ENCODE measurements around the gene PML.

PML gene

GRCh38 chr15:73984208-73984979, 10.1 kb upstream of the PML start:
- in situ Hi-C loops (cut with MboI; ENCODE audit: low sequenced_read_pairs), result no loop called here

GRCh38 chr15:73985101-73985873, 9.2 kb upstream of the PML start:
- in situ Hi-C loops (cut with MboI; ENCODE audit: low sequenced_read_pairs), result no loop called here

GRCh38 chr15:73986055-73986775, 8.3 kb upstream of the PML start:
- in situ Hi-C loops (cut with MboI; ENCODE audit: low sequenced_read_pairs), result no loop called here

GRCh38 chr15:73986776-73987056, 7.8 kb upstream of the PML start:
- in situ Hi-C loops (cut with MboI; ENCODE audit: low sequenced_read_pairs), result no loop called here

GRCh38 chr15:73987250-73987649, 7.3 kb upstream of the PML start:
- in situ Hi-C loops (cut with MboI; ENCODE audit: low sequenced_read_pairs), result no loop called here

- in situ Hi-C loops (cut with MboI; ENCODE audit: low sequenced_read_pairs), result no loop called here
Measured at GRCh38 chr15:73987681-73988444, 6.7 kb upstream of the PML start.

- in situ Hi-C loops (cut with MboI; ENCODE audit: low sequenced_read_pairs), result no loop called here
Measured at GRCh38 chr15:73988445-73988969, 6.0 kb upstream of the PML start.

GRCh38 chr15:73989001-73989798, 5.3 kb upstream of the PML start:
- in situ Hi-C loops (cut with MboI; ENCODE audit: low sequenced_read_pairs), result no loop called here

- in situ Hi-C loops (cut with MboI; ENCODE audit: low sequenced_read_pairs), result no loop called here
Measured at GRCh38 chr15:73990250-73991005, 4.1 kb upstream of the PML start.

GRCh38 chr15:73991260-73991659, 3.3 kb upstream of the PML start:
- in situ Hi-C loops (cut with MboI; ENCODE audit: low sequenced_read_pairs), result no loop called here

GRCh38 chr15:73991726-73992593, 2.6 kb upstream of the PML start, which contains the start of gene STOML1:
TSS of gene STOML1 (minus strand) at chr15:73992295. CDS start at chr15:73992223, 72 bp downstream.
- in situ Hi-C loops (cut with MboI; ENCODE audit: low sequenced_read_pairs), result no loop called here

- in situ Hi-C loops (cut with MboI; ENCODE audit: low sequenced_read_pairs), result no loop called here
Measured at GRCh38 chr15:73992594-73992898, 2.0 kb upstream of the PML start.

GRCh38 chr15:73993211-73993994, 1.1 kb upstream of the PML start:
- in situ Hi-C loops (cut with MboI; ENCODE audit: low sequenced_read_pairs), result no loop called here

- in situ Hi-C loops (cut with MboI; ENCODE audit: low sequenced_read_pairs), result no loop called here
Measured at GRCh38 chr15:73994912-73995622, 551 bp downstream of the PML start.

GRCh38 chr15:73996267-73996666, 1.8 kb downstream of the PML start:
- in situ Hi-C loops (cut with MboI; ENCODE audit: low sequenced_read_pairs), result no loop called here

GRCh38 chr15:73996939-73997338, 2.4 kb downstream of the PML start:
- in situ Hi-C loops (cut with MboI; ENCODE audit: low sequenced_read_pairs), result no loop called here

GRCh38 chr15:73997986-73998385, 3.5 kb downstream of the PML start:
- in situ Hi-C loops (cut with MboI; ENCODE audit: low sequenced_read_pairs), result no loop called here
